HFFc6 (cell line): ENCODE measurements around the gene TFDP2. TPM values are rescaled to one million over a fixed set of nuclear protein-coding genes. Genes with fewer than 3 reads are reported as not detected.

Source experiments
- DNase-seq: peaks from one replicate; pipeline ENCODE4 v3.0.0-alpha.2; 2018
- H3K27ac Mint-ChIP-seq: 2 replicates; pipeline ENCODE4 v1.8.0; 2020; ENCODE audit warnings: mild to moderate bottlenecking, mixed read lengths
- H3K27me3 Mint-ChIP-seq: 2 replicates; pipeline ENCODE4 v1.8.0; 2021; ENCODE audit warnings: mild to moderate bottlenecking, moderate library complexity, mixed read lengths; ENCODE audit not compliant: insufficient read depth
- H3K36me3 Mint-ChIP-seq: 2 replicates; pipeline ENCODE4 v1.8.0; 2021; ENCODE audit warnings: low read depth, mixed read lengths
- H3K4me1 Mint-ChIP-seq: 2 replicates; pipeline ENCODE4 v1.8.0; 2020; ENCODE audit warnings: low read depth, mixed read lengths
- H3K4me3 Mint-ChIP-seq: 2 replicates; pipeline ENCODE4 v1.8.0; 2020; ENCODE audit warnings: mild to moderate bottlenecking, moderate library complexity, mixed read lengths
- H3K9me3 Mint-ChIP-seq: 2 replicates; pipeline ENCODE4 v1.8.0; 2020; ENCODE audit warnings: mild to moderate bottlenecking, mixed read lengths
- CTCF ChIP-seq: fragments of 200-600 bp; sonication (generic); IDR thresholded peaks from 2 replicates; pipeline ENCODE4 v1.5.0; 2021; ENCODE audit warnings: antibody characterized with exemption, mild to moderate bottlenecking
- long read RNA-seq: library from polyadenylated mRNA; unstranded; transcript quantifications from one replicate; pipeline ENCODE4 v2.0.0, GENCODE V29; 2019
- total RNA-seq, 6 experiments: library from RNA; stranded (reverse); fragmentation: NEBNext Ultra II Directional; extraction: Animal tissue kit (Norgen Biotek cat#: 25700); gene quantifications; 2 replicates in 1 of 6; 3 replicates in 5 of 6; pipeline ENCODE4 v1.2.3, GENCODE V29; 2021

The TFDP2 gene
- total RNA-seq = 10 to 100 TPM; 22.0 to 34.1 (median 27.6) TPM
- long read RNA-seq, full-length matches to known transcripts = 4 of 14 reads
- long read RNA-seq, partial matches to known transcripts = 4 of 14 reads
- long read RNA-seq, other reads (novel, unspliced or antisense) = 6 of 14 reads

- no peaks in the 10 kb centered on the region for H3K9me3 Mint-ChIP-seq
- H3K4me1 Mint-ChIP-seq = peaks cover 34% of the 10 kb centered on the region
- peak within 1 kb of the TSS; percentile 91 for H3K4me3 Mint-ChIP-seq
- H3K27ac Mint-ChIP-seq = peak within 1 kb of the TSS; percentile 83
- H3K27me3 Mint-ChIP-seq = no peaks in the 10 kb centered on the region
- peak; percentile 83 for DNase-seq
- no peak for TF ChIP-seq CTCF
- no peaks in the 10 kb centered on the region for H3K36me3 Mint-ChIP-seq
Measured at GRCh38 chr3:142148792-142149672, at the start of gene TFDP2. Gene TFDP2 (minus strand): TSS chr3:142149544. CDS start chr3:142101749, 47,795 bp downstream.

GRCh38 chr3:142188846-142189245, 39.5 kb upstream of the TFDP2 start:
- Mint-ChIP-seq H3K4me3 (no peak overlapping the region), H3K9me3 (no peaks in the 10 kb centered on the region), H3K4me1 (no peaks in the 10 kb centered on the region), H3K27me3 (no peaks in the 10 kb centered on the region), H3K36me3 (no peaks in the 10 kb centered on the region; the same call in 1 of the 2 replicates), H3K27ac (no peak overlapping the region; the same call in 1 of the 2 replicates)
- no peak for TF ChIP-seq CTCF
- no peak for DNase-seq

GRCh38 chr3:142180761-142181362, 31.5 kb upstream of the TFDP2 start:
- H3K27me3 Mint-ChIP-seq = no peaks in the 10 kb centered on the region; the same call in 1 of the 2 replicates
- no peaks in the 10 kb centered on the region for H3K9me3 Mint-ChIP-seq
- peak; percentile 79 for TF ChIP-seq CTCF
- DNase-seq = peak; percentile 8
- H3K36me3 Mint-ChIP-seq = peaks cover 3% of the 10 kb centered on the region; the same call in 1 of the 2 replicates
- H3K4me1 Mint-ChIP-seq = no peaks in the 10 kb centered on the region
- no peak overlapping the region for H3K27ac Mint-ChIP-seq
- no peak overlapping the region for H3K4me3 Mint-ChIP-seq

- no peak for TF ChIP-seq CTCF
- H3K36me3 Mint-ChIP-seq = peaks cover 8% of the 10 kb centered on the region
- H3K4me1 Mint-ChIP-seq = no peaks in the 10 kb centered on the region
- H3K9me3 Mint-ChIP-seq = no peaks in the 10 kb centered on the region
- no peak overlapping the region for H3K27ac Mint-ChIP-seq
- no peaks in the 10 kb centered on the region; the same call in 1 of the 2 replicates for H3K27me3 Mint-ChIP-seq
- H3K4me3 Mint-ChIP-seq = no peak overlapping the region
- DNase-seq = no peak
Measured at GRCh38 chr3:142175478-142175877, 26.1 kb upstream of the TFDP2 start.

- no peak overlapping the region for H3K27ac Mint-ChIP-seq
- no peaks in the 10 kb centered on the region for H3K27me3 Mint-ChIP-seq
- H3K4me3 Mint-ChIP-seq = no peak overlapping the region
- H3K36me3 Mint-ChIP-seq = peaks cover 8% of the 10 kb centered on the region
- TF ChIP-seq CTCF = no peak
- DNase-seq = no peak
- H3K9me3 Mint-ChIP-seq = no peaks in the 10 kb centered on the region
- H3K4me1 Mint-ChIP-seq = no peaks in the 10 kb centered on the region
Measured at GRCh38 chr3:142174559-142174958, 25.2 kb upstream of the TFDP2 start.
